Bronchial epithelial cell (primary cell): ENCODE data around the gene HRG. TPM values are rescaled to one million over a fixed set of nuclear protein-coding genes. Genes with fewer than 3 reads are reported as not detected.
A peak's percentile ranks its signal among the peaks of the same experiment; 100 is the strongest.

Source experiments
- DNase-seq: peaks from one replicate; pipeline ENCODE4 v3.0.0-alpha.2; 2010; ENCODE audit warnings: low read depth
- FAIRE-seq: peaks from 2 replicates; lab custom pipeline; 2011; peaks lifted over from hg19 to GRCh38; lab: Jason Lieb, UNC
- H3K27me3 ChIP-seq: 2 replicates; pipeline ENCODE4 v1.5.1; 2011; ENCODE audit warnings: low read length; ENCODE audit not compliant: control insufficient read depth, insufficient read depth
- H3K36me3 ChIP-seq: 2 replicates; pipeline ENCODE4 v1.5.1; 2011; ENCODE audit warnings: low read length; ENCODE audit not compliant: control insufficient read depth, insufficient read depth
- H3K4me3 ChIP-seq: 2 replicates; pipeline ENCODE4 v1.5.1; 2011; ENCODE audit warnings: mild to moderate bottlenecking, low read depth, low read length, control low read depth
- total RNA-seq: library from RNA; depleted of rRNA; stranded (reverse); fragments of >200 nt; gene quantifications from 2 replicates; pipeline ENCODE4 v1.2.1, GENCODE V29; 2014
- TF ChIP-seq, protein P1 (sequence below): IDR thresholded peaks from 2 replicates; pipeline ENCODE4 v1.5.1; 2011; ENCODE audit warnings: mild to moderate bottlenecking, moderate library complexity, low read length, control low read depth, inconsistent platforms; ENCODE audit not compliant: insufficient read depth, severe bottlenecking

HRG gene
- total RNA-seq, 1 donor from 2014 or later, result not detected

DNA sequence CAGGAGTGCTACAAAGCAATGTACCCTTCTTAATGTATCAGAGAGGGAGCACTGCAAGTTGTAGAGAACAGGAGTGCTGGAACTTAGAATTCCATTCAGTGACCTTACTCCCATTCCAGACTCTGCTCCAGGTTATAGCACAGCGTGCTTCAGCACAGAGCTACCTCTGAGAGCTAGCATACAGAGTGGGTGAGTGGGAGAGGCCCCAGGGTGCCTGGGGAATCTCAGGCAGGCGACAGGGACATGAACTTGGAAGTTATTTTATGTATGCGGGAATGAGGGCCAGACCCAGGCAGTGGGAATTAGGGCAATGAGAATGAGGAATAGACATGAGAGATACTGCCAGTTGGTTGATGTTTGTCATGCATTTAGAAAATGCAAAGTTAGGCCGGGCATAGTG is 47.7 kb downstream of the HRG start:
- TF ChIP-seq, protein P1, sequence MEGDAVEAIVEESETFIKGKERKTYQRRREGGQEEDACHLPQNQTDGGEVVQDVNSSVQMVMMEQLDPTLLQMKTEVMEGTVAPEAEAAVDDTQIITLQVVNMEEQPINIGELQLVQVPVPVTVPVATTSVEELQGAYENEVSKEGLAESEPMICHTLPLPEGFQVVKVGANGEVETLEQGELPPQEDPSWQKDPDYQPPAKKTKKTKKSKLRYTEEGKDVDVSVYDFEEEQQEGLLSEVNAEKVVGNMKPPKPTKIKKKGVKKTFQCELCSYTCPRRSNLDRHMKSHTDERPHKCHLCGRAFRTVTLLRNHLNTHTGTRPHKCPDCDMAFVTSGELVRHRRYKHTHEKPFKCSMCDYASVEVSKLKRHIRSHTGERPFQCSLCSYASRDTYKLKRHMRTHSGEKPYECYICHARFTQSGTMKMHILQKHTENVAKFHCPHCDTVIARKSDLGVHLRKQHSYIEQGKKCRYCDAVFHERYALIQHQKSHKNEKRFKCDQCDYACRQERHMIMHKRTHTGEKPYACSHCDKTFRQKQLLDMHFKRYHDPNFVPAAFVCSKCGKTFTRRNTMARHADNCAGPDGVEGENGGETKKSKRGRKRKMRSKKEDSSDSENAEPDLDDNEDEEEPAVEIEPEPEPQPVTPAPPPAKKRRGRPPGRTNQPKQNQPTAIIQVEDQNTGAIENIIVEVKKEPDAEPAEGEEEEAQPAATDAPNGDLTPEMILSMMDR, result no peak
- H3K36me3 ChIP-seq, result no peaks in the 10 kb centered on the region
- peaks cover 3% of the 10 kb centered on the region for H3K27me3 ChIP-seq
- FAIRE-seq (no peak), DNase-seq (no peak)
- no peak overlapping the region for H3K4me3 ChIP-seq

DNA sequence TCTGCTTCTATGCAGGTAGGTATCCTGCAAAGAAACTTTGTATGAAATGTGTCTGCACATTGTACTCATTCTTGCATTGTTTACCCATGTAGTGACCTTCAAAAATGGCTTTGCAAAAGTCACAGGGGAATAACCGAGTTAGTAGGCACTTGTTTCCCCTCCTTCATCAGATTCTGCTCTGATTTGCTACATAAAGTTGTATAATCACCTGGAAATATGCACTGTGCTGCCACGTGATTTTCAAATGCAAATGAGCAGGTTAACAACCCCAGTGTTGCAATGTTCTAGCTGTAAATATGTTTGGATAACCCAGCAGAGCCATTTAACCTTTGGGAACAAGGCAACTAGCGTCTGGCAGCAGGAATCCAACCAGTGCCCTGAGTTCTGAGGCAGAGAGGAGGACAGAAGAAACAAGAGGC is 51.2 kb downstream of the HRG start, which contains the start of gene KNG1:
Gene KNG1 (plus strand): TSS at position 321 of the 419 bp plus-strand sequence. CDS start 184 bp downstream, outside the sequence.
- H3K36me3 ChIP-seq, result no peaks in the 10 kb centered on the region
- FAIRE-seq (peak; percentile 89), DNase-seq (no peak)
- TF ChIP-seq, protein P1, result no peak
- H3K4me3 ChIP-seq, result no peak within 1 kb of the TSS
- peaks cover 3% of the 10 kb centered on the region for H3K27me3 ChIP-seq

DNA sequence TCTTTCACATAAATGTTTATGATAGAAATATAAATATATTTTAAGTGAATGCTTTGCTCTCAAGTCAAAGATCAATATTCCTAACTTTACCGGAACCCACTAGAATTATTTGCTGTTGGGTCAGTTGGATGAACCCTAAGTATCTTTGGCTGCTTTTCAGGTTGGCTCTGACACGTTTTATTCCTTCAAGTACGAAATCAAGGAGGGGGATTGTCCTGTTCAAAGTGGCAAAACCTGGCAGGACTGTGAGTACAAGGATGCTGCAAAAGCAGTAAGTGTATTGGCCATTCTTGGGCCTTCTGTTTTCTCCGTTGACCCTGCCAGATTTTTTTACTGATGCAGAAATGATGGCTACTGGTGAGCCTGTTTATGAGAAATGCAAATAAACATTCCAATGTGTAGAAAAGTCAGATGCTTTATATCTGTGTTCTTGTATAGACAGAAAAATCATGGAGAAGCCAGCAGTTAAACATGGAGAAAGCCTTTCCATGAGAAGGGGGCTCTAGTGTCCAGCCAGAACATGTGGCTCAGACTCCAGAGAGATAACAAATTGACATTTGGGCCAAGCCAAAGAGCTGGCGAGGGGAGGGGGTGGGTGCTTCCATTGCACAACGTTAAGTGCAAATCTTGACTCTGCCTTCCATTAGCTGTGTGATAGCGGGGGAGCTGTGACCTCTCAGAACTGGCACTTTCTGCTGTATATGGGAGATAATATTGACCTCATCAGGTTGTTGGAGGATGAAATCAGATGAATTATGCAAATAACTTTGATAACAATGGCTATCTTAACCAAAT is 54.3 kb downstream of the HRG start:
- DNase-seq (no peak), FAIRE-seq (no peak)
- Histone ChIP-seq H3K27me3 (peaks cover 3% of the 10 kb centered on the region), H3K4me3 (no peak overlapping the region), H3K36me3 (no peaks in the 10 kb centered on the region)
- TF ChIP-seq, protein P1, result no peak

DNA sequence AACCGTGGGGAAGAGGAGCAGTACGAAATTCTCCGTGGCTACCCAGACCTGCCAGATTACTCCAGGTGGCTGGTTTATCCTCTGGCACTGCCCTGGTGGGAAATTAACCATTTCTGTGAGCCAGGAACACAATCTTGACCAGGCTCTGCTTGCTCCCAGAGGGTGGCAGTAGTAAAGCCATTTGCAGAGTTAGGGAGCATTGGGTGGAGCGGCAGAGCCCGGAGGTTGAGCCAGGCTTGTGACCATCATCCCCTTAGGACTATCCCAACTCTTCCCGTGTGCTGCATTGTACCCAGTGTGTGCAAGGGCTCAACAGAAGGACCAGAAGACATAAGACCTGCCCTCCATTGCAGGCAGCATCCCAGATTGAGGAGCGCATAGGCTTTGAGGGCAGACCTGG is 56.6 kb downstream of the HRG start:
- Histone ChIP-seq H3K4me3 (no peak overlapping the region), H3K27me3 (no peaks in the 10 kb centered on the region), H3K36me3 (no peaks in the 10 kb centered on the region)
- DNase-seq (peak; percentile 30), FAIRE-seq (no peak)
- TF ChIP-seq, protein P1, result peak; percentile 55

DNA sequence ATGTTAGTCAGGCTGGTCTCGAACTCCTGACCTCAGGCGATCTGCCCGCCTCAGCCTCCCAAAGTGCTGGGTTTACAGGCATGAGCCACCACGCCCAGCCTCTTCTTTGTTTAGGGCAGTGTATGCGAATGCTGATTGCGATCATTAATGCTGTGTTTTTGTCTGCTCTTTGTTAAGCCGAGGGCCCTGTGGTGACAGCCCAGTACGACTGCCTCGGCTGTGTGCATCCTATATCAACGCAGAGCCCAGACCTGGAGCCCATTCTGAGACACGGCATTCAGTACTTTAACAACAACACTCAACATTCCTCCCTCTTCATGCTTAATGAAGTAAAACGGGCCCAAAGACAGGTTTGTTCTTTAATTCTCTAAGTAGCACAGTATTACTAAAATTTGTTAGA is 59.1 kb downstream of the HRG start:
- Histone ChIP-seq H3K27me3 (no peaks in the 10 kb centered on the region), H3K4me3 (no peak overlapping the region), H3K36me3 (no peaks in the 10 kb centered on the region)
- DNase-seq (no peak), FAIRE-seq (no peak)
- TF ChIP-seq, protein P1, result no peak

Other genes with a start within 250 kb of the HRG start
- 0.79 and 1.7 TPM in 2 replicates for gene CRYGS, start 121.6 kb upstream of the HRG start, total RNA-seq
- 13.7 and 14.7 TPM in 2 replicates for gene TBCCD1, start 98.7 kb upstream of the HRG start, total RNA-seq
- gene DNAJB11, start 95.3 kb upstream of the HRG start, total RNA-seq, result 66.6 and 94.5 TPM in 2 replicates
- gene AHSG, start 53.0 kb upstream of the HRG start, total RNA-seq, result 0.13 TPM in 1 of 2 replicates, not detected in the other
- gene FETUB, start 25.6 kb upstream of the HRG start, total RNA-seq, result 0.38 TPM in 1 of 2 replicates, not detected in the other
- not detected in 2 replicates for gene KNG1, start 51.3 kb downstream of the HRG start, total RNA-seq
- gene EIF4A2, start 117.6 kb downstream of the HRG start, total RNA-seq, result 357 and 614 TPM in 2 replicates
- 12.4 and 26.1 TPM in 2 replicates for gene RFC4, start 140.5 kb downstream of the HRG start, total RNA-seq
- gene ADIPOQ, start 176.7 kb downstream of the HRG start, total RNA-seq, result not detected in 2 replicates